ENCODE measurements around the gene CFDP1.

Gene CFDP1

DNA sequence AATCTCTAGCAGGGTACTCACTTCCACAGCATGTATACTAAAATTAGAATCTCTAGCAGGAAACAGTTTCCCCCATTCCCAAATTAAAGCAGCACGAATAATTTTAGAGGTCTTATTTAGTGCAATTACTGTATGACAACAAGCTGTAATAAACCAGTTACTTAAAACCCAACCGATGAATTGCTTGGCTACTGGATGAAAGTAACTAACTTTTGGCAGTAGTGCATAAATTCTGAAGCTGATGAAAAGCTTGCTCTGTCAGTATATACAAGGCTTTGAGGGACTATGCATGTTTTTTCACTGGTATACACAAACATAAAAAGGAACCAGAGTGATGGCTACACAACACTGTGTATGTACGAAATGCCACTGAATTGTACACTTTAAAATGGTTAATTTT lies 89.4 kb downstream of the CFDP1 start:
- peaks cover 4% of the 10 kb centered on the region for H3K4me1 ChIP-seq (ENCODE audit: control insufficient read depth, insufficient read depth, low read length)
- H3K27me3 ChIP-seq (ENCODE audit: control insufficient read depth, insufficient read depth, low read length) = no peaks in the 10 kb centered on the region
- no peak overlapping the region for H3K9ac ChIP-seq (ENCODE audit: low read depth, low read length)
- peaks cover 3% of the 10 kb centered on the region for H3K36me3 ChIP-seq (ENCODE audit: control insufficient read depth, insufficient read depth, low read length)
- H3K9me3 ChIP-seq (ENCODE audit: control insufficient read depth, insufficient read depth, low read length) = no peaks in the 10 kb centered on the region
- H3K4me3 ChIP-seq (ENCODE audit: low read depth, low read length) = no peak overlapping the region

DNA sequence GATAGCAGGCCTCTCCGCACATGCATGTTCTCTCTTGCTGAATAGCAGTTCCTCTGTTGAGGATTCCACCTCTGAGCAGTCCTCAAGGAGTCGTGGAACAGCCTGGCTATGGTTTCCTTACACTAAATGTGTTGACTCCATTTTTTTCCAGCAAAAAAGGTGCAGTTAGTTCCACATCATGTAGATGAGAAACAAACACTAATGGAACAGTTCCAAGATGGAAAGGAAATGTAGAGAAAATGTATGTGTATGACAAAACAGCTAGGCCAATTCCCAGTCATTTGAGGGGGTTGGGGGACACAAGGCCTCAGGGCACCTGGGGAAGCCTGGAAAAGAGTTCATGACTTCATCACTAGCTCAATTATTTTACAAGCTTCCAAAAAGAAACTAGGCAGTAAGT lies 90.0 kb downstream of the CFDP1 start:
- Histone ChIP-seq H3K9ac (ENCODE audit: low read depth, low read length) (no peak overlapping the region), H3K9me3 (ENCODE audit: control insufficient read depth, insufficient read depth, low read length) (no peaks in the 10 kb centered on the region), H3K36me3 (ENCODE audit: control insufficient read depth, insufficient read depth, low read length) (peaks cover 3% of the 10 kb centered on the region), H3K4me3 (ENCODE audit: low read depth, low read length) (no peak overlapping the region), H3K27me3 (ENCODE audit: control insufficient read depth, insufficient read depth, low read length) (no peaks in the 10 kb centered on the region), H3K4me1 (ENCODE audit: control insufficient read depth, insufficient read depth, low read length) (peaks cover 4% of the 10 kb centered on the region)

DNA sequence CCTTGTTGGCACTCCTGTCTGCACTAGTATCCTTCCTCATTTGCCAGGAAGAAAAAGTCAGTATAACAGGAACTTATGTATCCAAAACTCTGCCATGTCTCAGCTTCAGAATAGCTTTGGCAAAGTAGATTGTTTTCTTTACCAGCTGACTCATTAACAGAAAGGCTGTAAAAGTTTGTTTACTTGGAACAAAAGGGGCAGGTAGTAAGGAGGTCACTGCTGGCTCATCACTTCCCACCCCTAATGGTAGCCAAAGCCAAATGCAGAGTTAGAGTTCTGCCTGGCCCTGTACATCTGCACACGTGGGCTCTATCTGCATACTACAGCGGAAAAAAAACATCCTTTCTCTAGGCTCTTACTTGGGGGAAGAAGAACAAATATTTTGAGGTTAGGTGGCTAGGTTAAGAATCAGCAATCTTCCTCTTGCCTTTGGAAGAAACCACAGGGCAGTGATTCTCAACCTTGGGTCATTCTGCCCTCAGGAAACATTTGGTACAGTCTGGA lies 90.9 kb downstream of the CFDP1 start:
- Histone ChIP-seq H3K4me1 (ENCODE audit: control insufficient read depth, insufficient read depth, low read length) (peaks cover 4% of the 10 kb centered on the region), H3K9ac (ENCODE audit: low read depth, low read length) (no peak overlapping the region), H3K9me3 (ENCODE audit: control insufficient read depth, insufficient read depth, low read length) (no peaks in the 10 kb centered on the region), H3K4me3 (ENCODE audit: low read depth, low read length) (no peak overlapping the region), H3K27me3 (ENCODE audit: control insufficient read depth, insufficient read depth, low read length) (no peaks in the 10 kb centered on the region), H3K36me3 (ENCODE audit: control insufficient read depth, insufficient read depth, low read length) (peaks cover 3% of the 10 kb centered on the region)

DNA sequence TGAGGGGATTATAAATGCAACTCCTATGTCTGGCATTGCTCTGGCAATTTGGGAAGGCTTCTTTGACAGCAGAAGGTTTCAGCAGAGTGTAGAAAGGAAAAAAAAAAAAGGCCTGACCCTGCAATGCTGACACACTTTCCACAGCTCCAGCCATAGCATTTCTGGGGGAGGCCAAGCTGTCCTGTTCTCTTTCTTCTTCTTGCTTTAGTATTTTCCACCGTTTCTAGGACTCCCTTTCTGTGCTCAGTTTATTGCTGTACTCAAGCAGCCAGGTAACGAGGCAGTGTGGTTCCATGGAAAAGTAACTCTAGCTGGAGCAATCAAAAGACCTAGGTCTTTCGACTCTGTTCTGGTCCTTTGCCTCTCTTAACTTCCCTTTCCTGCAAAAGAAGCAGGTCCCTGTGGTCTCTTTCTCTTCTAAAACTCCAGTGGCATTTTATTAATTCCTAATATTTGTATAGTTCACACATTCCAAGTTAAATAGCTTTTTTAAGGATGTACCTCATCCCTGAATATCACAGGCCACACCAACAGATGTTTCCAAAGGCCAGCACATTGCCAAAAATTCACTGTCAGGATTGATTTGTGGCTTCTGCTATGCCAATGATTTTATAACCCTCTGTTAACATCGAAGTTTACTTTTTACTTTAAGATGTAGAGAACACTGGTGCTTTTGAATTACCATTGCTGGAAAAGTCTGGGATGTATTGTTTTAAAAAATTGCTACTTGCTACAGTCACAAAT lies 91.6 kb downstream of the CFDP1 start:
- no peak overlapping the region for H3K4me3 ChIP-seq (ENCODE audit: low read depth, low read length)
- peaks cover 4% of the 10 kb centered on the region for H3K4me1 ChIP-seq (ENCODE audit: control insufficient read depth, insufficient read depth, low read length)
- H3K36me3 ChIP-seq (ENCODE audit: control insufficient read depth, insufficient read depth, low read length) = peaks cover 3% of the 10 kb centered on the region
- H3K27me3 ChIP-seq (ENCODE audit: control insufficient read depth, insufficient read depth, low read length) = no peaks in the 10 kb centered on the region
- no peak overlapping the region for H3K9ac ChIP-seq (ENCODE audit: low read depth, low read length)
- no peaks in the 10 kb centered on the region for H3K9me3 ChIP-seq (ENCODE audit: control insufficient read depth, insufficient read depth, low read length)

DNA sequence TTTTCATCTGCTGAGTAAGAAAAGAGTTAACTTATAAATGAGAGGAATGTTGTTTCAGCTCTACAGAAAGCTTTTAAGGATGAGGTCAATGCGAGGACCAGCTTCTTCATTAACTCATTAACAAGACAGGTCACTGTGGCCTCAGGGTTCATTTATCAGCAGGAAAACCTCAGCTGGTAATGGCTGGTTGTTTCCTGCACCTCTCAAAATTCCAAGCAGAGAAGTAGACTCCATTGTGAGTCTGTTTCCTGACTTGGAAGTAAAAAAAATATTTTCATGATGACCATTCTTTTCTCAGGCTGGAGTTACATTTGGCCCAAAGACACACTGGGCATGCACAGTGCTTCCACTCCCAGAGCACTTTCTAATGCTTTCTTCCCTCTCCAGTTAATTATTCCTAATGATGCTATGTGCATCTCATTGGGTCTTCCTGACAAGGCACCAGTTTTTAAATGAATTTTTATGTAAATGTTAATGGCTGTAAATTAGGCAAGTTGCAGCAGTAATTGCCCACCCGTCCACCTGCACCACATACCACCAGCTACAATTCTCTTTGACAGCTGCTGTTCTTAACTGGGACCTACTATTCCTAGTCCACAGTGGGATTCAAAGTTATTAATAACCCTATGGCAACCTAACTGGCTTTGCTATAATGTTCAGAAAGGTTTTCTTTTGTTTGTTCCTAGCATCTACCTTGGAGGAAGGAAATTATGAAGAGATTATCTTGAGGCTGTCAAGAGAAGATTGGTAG lies 92.4 kb downstream of the CFDP1 start:
- no peaks in the 10 kb centered on the region for H3K27me3 ChIP-seq (ENCODE audit: control insufficient read depth, insufficient read depth, low read length)
- H3K36me3 ChIP-seq (ENCODE audit: control insufficient read depth, insufficient read depth, low read length) = peaks cover 1% of the 10 kb centered on the region
- peaks cover 4% of the 10 kb centered on the region for H3K4me1 ChIP-seq (ENCODE audit: control insufficient read depth, insufficient read depth, low read length)
- no peaks in the 10 kb centered on the region for H3K9me3 ChIP-seq (ENCODE audit: control insufficient read depth, insufficient read depth, low read length)
- no peak overlapping the region for H3K9ac ChIP-seq (ENCODE audit: low read depth, low read length)
- no peak overlapping the region for H3K4me3 ChIP-seq (ENCODE audit: low read depth, low read length)

DNA sequence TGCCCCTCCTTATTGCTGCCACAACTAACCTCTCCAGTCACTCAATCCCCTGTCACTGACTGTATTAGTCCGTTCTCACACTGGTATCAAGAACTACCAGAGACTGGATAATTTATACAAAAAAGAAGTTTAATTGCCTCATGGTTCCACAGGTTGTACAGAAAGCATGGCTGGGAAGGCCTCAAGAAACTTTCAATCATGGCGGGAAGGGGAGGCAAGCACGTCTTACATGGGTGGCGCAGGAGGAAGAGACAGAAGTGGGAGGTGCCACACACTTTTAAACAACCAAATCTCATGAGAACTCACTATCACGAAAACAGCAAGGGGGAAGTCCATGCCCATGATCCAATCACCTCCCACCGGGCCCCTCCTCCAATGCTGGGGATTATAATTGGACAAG lies 95.9 kb downstream of the CFDP1 start:
- no peaks in the 10 kb centered on the region for H3K9me3 ChIP-seq (ENCODE audit: control insufficient read depth, insufficient read depth, low read length)
- no peaks in the 10 kb centered on the region for H3K36me3 ChIP-seq (ENCODE audit: control insufficient read depth, insufficient read depth, low read length)
- no peaks in the 10 kb centered on the region for H3K27me3 ChIP-seq (ENCODE audit: control insufficient read depth, insufficient read depth, low read length)
- no peak overlapping the region for H3K4me3 ChIP-seq (ENCODE audit: low read depth, low read length)
- H3K9ac ChIP-seq (ENCODE audit: low read depth, low read length) = no peak overlapping the region
- H3K4me1 ChIP-seq (ENCODE audit: control insufficient read depth, insufficient read depth, low read length) = peaks cover 4% of the 10 kb centered on the region

DNA sequence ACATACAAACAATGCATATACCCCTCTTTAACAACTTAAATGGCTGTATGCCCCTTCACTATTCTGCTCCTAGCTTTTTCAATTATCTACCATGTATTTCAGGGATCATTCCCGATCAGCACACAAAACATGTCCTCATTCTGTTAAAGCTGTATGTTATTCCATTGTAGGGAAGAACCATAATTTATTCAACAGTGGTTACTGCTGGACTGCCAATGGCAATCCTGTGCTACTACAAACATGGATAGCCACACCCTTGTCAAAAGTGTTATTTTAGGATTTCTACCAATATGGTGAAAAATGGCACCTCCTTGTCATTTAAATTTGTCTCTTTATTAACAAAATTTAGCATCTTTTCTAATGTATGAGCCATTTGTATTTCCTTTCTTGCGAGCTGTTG lies 96.8 kb downstream of the CFDP1 start:
- no peak overlapping the region for H3K4me3 ChIP-seq (ENCODE audit: low read depth, low read length)
- no peak overlapping the region for H3K9ac ChIP-seq (ENCODE audit: low read depth, low read length)
- H3K4me1 ChIP-seq (ENCODE audit: control insufficient read depth, insufficient read depth, low read length) = peaks cover 4% of the 10 kb centered on the region
- H3K27me3 ChIP-seq (ENCODE audit: control insufficient read depth, insufficient read depth, low read length) = no peaks in the 10 kb centered on the region
- no peaks in the 10 kb centered on the region for H3K9me3 ChIP-seq (ENCODE audit: control insufficient read depth, insufficient read depth, low read length)
- H3K36me3 ChIP-seq (ENCODE audit: control insufficient read depth, insufficient read depth, low read length) = no peaks in the 10 kb centered on the region

DNA sequence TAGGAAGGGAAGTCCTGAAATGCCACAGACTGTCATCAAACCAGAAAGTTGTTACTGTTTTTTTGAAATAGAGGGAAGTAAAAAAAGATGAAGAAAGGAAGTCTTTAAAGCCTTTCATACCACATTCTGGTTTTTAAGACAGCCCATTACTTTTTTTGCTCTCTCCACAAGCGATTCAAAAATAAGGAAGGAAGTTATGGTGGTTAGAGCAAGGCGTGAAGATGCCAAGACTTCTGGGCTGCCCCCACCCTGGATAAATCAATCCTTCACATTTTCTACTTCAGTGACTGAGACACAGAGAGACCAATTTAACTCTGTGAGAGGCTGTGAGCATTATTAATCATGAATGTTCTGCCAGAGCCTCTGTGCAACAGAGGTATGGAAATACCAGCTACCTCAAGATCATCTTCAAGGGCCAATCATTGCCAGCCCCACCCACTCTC lies 99.6 kb downstream of the CFDP1 start:
- no peaks in the 10 kb centered on the region for H3K9me3 ChIP-seq (ENCODE audit: control insufficient read depth, insufficient read depth, low read length)
- no peaks in the 10 kb centered on the region for H3K36me3 ChIP-seq (ENCODE audit: control insufficient read depth, insufficient read depth, low read length)
- H3K27me3 ChIP-seq (ENCODE audit: control insufficient read depth, insufficient read depth, low read length) = no peaks in the 10 kb centered on the region
- no peaks in the 10 kb centered on the region for H3K4me1 ChIP-seq (ENCODE audit: control insufficient read depth, insufficient read depth, low read length)
- no peak overlapping the region for H3K9ac ChIP-seq (ENCODE audit: low read depth, low read length)
- no peak overlapping the region for H3K4me3 ChIP-seq (ENCODE audit: low read depth, low read length)

DNA sequence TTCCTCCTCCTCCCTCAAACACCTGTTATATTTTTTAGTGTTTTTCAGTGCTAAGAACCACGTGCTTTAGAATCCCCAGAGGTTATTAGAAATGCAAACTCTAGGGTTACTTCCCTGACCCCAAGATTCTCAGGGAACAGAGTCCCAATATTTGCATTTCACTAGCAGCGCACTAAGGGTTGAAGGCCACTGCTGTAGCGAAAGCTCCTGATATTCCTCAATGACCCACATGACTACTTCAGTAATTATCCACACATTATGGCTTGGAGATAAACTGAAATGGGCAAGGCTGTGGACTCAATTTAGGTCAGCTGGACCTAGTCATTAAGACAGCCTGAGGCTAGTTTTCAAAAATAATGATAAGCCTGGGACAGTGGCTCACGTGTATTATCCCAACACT lies 103.4 kb downstream of the CFDP1 start:
- Histone ChIP-seq H3K9me3 (ENCODE audit: control insufficient read depth, insufficient read depth, low read length) (no peaks in the 10 kb centered on the region), H3K9ac (ENCODE audit: low read depth, low read length) (no peak overlapping the region), H3K27me3 (ENCODE audit: control insufficient read depth, insufficient read depth, low read length) (no peaks in the 10 kb centered on the region), H3K4me1 (ENCODE audit: control insufficient read depth, insufficient read depth, low read length) (no peaks in the 10 kb centered on the region), H3K36me3 (ENCODE audit: control insufficient read depth, insufficient read depth, low read length) (no peaks in the 10 kb centered on the region), H3K4me3 (ENCODE audit: low read depth, low read length) (no peak overlapping the region)

DNA sequence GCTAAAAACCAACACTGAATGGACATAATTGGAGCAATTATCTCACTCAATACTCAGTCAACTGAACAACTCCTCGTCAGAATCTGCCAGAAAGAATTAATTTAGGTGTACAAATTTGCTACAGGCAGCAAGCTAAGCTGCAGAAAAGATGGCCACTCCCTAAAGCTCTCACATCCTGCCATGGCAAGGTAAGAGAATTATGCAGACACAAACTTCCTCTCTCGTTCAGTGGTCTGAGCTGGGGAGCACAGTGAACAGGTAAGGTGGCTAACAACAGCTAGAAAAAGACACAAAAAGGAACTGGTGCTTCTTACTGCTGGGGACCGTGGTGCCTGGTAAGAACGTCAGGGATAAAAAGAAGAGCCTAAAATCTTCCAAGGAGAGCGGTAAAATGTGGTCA lies 107.0 kb downstream of the CFDP1 start:
- Histone ChIP-seq H3K9ac (ENCODE audit: low read depth, low read length) (no peak overlapping the region), H3K27me3 (ENCODE audit: control insufficient read depth, insufficient read depth, low read length) (no peaks in the 10 kb centered on the region), H3K4me3 (ENCODE audit: low read depth, low read length) (no peak overlapping the region), H3K4me1 (ENCODE audit: control insufficient read depth, insufficient read depth, low read length) (peaks cover 5% of the 10 kb centered on the region), H3K9me3 (ENCODE audit: control insufficient read depth, insufficient read depth, low read length) (no peaks in the 10 kb centered on the region), H3K36me3 (ENCODE audit: control insufficient read depth, insufficient read depth, low read length) (no peaks in the 10 kb centered on the region)

DNA sequence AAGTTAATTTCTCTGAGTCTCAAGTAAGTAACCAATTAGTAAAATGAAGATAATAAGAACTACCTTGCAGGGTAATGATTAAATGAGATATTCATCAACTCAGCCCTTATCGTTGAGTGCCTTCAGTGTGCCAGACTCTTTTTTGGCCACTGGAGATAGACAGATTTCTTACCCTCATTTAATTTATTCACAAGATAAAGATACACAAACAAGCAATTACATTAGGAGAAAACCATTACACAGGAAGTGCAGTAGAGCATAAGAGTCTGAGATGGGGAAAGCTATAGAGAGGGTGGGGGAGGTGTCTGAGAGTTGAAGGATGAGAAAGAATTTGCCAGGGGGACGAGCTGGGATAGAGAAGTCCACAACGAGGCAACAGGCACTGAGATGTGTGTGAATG lies 109.4 kb downstream of the CFDP1 start:
- H3K27me3 ChIP-seq (ENCODE audit: control insufficient read depth, insufficient read depth, low read length) = no peaks in the 10 kb centered on the region
- H3K4me1 ChIP-seq (ENCODE audit: control insufficient read depth, insufficient read depth, low read length) = peaks cover 5% of the 10 kb centered on the region
- no peaks in the 10 kb centered on the region for H3K9me3 ChIP-seq (ENCODE audit: control insufficient read depth, insufficient read depth, low read length)
- H3K9ac ChIP-seq (ENCODE audit: low read depth, low read length) = no peak overlapping the region
- H3K36me3 ChIP-seq (ENCODE audit: control insufficient read depth, insufficient read depth, low read length) = no peaks in the 10 kb centered on the region
- H3K4me3 ChIP-seq (ENCODE audit: low read depth, low read length) = no peak overlapping the region

DNA sequence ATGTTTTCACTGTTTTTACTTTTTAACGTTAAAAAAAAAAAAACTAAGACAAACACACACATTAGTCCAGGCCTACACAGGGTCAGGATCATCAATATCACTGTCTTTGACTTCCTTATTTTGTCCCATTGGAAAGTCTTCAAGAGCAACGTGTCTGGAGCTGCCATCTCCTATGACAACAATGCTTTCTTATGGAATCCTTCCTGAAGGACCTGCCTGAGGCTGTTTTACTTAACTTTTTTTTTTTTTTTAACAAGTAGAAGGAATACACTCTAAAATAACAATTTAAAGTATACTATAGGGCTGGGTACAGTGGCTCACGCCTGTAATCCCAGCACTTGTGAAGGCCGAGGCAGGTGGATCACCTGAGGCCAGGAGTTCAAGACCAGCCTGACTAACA lies 110.1 kb downstream of the CFDP1 start:
- Histone ChIP-seq H3K9ac (ENCODE audit: low read depth, low read length) (no peak overlapping the region), H3K4me1 (ENCODE audit: control insufficient read depth, insufficient read depth, low read length) (peaks cover 5% of the 10 kb centered on the region), H3K27me3 (ENCODE audit: control insufficient read depth, insufficient read depth, low read length) (no peaks in the 10 kb centered on the region), H3K36me3 (ENCODE audit: control insufficient read depth, insufficient read depth, low read length) (no peaks in the 10 kb centered on the region), H3K4me3 (ENCODE audit: low read depth, low read length) (no peak overlapping the region), H3K9me3 (ENCODE audit: control insufficient read depth, insufficient read depth, low read length) (no peaks in the 10 kb centered on the region)

All from iPS-15b (cell line).